Vagina (tissue), 2 donors: ENCODE measurements around the gene PPP1R3E.

ENCODE experiments used
- POLR2A ChIP-seq, 2 donors: fragments of 450-650 bp; IDR thresholded peaks; one replicate each; pipeline ENCODE4 v1.6.1; 2017; ENCODE audit warnings: antibody characterized with exemption in 2 of 2, mild to moderate bottlenecking in 2 of 2, moderate library complexity in 2 of 2
- TF ChIP-seq, protein P1 (sequence below), 3 experiments: fragments of 450-650 bp in 2 of 3; fragments of 200-600 bp in 1 of 3; sonication (generic) in 1 of 3; IDR thresholded peaks; one replicate each; pipeline ENCODE4 v1.5.1; 2017 to 2019; ENCODE audit warnings: antibody characterized with exemption in 3 of 3, mild to moderate bottlenecking in 2 of 3, moderate library complexity in 2 of 3

DNA sequence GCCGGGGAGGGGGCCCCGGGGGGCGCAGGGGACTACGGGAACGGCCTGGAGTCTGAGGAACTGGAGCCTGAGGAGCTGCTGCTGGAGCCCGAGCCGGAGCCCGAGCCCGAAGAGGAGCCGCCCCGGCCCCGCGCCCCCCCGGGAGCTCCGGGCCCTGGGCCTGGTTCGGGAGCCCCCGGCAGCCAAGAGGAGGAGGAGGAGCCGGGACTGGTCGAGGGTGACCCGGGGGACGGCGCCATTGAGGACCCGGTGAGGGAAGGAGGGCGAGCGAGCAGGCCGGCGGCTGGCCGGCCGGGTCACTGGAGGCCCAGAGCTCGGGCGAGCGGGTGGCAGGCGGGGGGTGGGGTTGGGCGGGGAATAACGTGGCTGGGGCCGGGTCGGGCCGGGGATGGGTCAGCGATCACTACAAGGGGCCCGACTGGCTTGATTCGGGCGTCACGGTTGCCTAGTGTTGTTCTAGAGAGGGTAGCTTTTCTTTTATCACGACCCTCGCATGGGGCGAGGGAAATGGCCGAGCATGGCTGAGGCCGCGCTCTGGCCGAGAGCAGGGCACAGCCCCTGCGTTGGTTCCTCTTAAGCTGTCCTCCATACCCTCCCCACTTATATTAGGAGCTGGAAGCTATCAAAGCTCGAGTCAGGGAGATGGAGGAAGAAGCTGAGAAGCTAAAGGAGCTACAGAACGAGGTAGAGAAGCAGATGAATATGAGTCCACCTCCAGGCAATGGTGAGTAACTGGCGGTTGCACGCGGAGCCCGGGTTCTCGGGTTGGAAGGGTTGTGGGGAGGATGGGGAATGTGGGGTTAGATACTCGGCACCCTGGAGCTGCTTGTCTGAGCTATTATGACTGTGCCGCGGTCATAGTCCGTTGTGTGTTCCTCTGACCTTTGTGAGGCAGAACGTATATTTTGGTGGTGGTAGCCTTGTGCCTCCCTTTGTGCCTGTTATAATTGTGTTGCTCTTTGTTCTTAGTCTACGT is 19.2 kb upstream of the PPP1R3E start:
- TF ChIP-seq, protein P1, sequence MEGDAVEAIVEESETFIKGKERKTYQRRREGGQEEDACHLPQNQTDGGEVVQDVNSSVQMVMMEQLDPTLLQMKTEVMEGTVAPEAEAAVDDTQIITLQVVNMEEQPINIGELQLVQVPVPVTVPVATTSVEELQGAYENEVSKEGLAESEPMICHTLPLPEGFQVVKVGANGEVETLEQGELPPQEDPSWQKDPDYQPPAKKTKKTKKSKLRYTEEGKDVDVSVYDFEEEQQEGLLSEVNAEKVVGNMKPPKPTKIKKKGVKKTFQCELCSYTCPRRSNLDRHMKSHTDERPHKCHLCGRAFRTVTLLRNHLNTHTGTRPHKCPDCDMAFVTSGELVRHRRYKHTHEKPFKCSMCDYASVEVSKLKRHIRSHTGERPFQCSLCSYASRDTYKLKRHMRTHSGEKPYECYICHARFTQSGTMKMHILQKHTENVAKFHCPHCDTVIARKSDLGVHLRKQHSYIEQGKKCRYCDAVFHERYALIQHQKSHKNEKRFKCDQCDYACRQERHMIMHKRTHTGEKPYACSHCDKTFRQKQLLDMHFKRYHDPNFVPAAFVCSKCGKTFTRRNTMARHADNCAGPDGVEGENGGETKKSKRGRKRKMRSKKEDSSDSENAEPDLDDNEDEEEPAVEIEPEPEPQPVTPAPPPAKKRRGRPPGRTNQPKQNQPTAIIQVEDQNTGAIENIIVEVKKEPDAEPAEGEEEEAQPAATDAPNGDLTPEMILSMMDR (IDR thresholded peaks at IDR 0.05): no peak
- no peak for TF ChIP-seq POLR2A (IDR thresholded peaks at IDR 0.05)
